Non-pigmented ciliary epithelial cell (primary cell): ENCODE measurements around the gene RASGRP2.

Experiments used
- DNase-seq: peaks from one replicate; pipeline ENCODE4 v3.0.0-alpha.2; 2010; ENCODE audit warnings: low read depth

Gene RASGRP2

GRCh38 chr11:64694821-64695365 lies 49.0 kb downstream of the RASGRP2 start:
- DNase-seq: no peak

DNA sequence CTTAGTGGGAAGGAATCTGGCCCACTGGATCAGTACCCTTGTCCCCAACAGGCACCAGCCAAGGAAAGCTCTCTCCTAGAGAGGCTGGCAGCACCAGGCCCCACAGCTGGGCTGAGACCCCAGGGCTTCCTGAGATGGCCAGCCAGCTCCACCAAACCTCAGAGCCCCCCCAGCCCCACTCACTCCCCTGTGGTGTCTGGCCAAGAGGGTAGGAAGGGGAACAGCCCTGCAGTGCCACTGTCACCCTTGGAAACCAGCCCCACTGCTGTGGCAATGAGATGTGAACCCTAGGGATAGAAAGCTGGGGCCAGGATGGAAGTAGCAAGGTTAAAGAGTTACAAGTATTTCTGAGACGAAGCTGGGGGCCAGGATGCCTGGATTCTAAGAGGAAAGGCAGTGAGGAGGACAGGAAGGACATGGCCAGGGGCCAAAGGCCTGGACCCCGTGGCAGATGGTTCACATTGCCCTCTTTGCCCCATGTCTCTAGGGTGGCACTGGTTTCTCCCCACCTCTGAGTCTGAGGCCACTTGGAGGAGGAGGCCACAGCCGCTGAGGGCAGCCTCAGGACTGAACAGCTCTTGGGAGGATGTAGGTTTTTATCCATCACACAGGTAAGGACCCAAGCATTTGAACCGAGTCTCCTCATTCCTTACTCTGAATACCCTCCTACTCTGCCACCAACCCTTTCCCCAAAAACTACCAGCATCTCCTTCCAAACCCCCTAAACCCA lies 49.8 kb downstream of the RASGRP2 start:
- no peak for DNase-seq

DNA sequence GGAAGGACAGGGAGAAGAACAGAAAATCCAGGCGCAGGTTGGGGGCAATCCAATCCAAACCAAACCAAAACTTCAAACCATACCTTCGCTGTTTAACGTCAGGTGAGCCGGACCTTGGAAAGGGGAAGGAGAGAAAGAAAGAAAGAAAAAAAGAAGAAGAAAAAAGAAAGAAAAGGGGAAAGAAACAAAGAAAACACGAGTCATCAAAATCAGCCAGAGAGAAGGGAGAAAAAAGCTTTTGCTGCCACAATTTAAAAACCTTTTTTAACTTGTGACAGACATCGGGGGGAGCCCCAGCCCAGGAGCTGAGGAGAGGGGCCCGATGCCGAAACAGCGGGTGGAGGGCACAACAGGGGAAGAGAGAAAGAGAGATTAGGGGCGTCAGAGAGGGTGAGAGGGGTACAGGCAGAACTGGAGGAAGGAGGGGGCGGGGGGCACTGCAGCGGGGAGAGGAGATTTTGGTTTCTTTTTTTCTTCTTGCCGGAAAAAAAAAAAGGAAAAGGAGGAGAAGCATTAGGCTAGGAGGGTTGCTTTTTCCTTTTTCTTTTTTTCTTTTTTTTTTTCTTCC lies 51.1 kb downstream of the RASGRP2 start:
- no peak for DNase-seq

- DNase-seq: no peak
Observed at GRCh38 chr11:64691543-64691942, 52.4 kb downstream of the RASGRP2 start.

DNA sequence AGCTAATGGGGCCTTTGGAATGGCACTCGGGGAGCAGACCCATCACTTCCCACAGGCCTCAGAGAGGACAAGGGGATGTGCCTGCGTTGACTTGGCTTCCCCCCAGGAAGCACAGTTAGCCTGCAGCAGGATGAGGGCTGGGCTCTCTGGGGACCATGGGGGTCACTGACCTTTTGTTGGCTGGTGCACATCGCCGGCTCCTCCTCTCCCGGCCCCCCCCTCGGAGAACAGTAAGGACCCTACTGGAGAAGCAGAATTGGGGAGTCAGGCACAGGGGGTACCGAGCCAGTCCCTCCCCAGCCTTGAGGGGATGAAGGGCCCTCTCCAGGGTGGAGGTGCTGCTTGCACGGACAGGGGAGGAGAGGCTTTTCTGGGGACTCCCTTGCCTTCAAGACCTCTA lies 53.7 kb downstream of the RASGRP2 start:
- no peak for DNase-seq

DNA sequence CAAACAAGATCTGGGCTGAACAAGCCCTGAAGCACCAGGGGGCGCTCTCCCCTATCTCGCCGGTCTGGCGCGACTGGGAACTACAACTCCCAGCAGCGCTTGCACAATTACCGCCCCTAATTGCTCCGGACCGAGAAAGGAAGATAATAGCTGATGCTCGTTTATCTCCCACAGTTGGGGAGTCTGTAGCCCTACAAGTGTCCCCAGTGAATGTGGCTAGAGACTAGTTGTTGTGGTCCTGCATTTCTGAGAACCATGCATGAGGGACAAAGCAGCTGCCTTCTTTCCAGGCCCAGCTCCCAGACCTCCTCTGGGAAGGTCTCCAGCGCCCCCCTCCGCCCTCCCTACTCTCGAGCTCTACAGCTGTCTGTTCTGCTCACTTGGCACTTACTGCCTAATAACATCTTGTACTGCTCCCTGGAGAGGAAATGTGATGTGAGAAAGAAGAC lies 55.4 kb downstream of the RASGRP2 start:
- DNase-seq: peak; percentile 27

GRCh38 chr11:64687643-64688533 lies 56.1 kb downstream of the RASGRP2 start:
- no peak for DNase-seq

- no peak for DNase-seq
Observed at GRCh38 chr11:64687204-64687603, 56.7 kb downstream of the RASGRP2 start.

GRCh38 chr11:64686466-64687170 lies 57.3 kb downstream of the RASGRP2 start:
- no peak for DNase-seq

DNA sequence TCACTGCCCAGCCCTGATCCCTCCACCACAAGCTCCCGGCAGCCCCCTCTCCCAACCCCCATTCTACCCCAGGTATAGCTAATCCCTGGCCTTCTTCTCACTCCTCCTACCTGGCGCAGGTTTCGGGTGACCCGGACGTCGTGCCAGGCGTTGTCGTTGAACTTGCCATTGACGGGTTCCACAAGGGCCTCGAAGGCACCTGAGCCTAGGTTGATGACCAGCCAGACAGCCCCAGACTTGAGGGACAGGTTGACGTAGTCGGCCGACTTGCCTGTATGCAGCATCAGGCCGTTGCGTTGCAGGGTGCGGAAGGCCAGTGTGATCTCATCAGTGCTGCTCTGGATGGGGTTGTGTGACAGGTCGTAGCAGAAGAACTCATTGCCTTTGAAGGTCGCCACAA lies 58.4 kb downstream of the RASGRP2 start:
- DNase-seq: no peak

DNA sequence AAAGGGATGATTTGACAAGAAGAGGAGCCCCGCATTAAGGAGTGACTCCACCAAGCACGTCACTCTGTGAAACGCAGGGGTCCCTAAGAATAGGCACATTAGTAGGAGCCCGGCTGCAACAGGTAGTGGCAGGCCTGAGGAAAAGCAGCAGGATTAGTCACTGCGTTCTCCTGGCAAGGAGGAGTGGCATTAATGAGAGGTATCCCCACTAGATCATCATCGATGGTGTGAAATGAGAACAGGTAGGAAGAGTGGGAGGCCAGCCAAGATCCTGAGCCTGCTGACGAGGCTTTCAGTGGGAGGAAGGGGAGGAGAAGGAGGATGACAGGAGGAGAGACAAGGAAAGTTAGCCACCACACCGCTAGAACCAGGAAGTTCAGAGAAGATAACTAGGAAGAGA lies 59.6 kb downstream of the RASGRP2 start:
- DNase-seq: no peak

DNA sequence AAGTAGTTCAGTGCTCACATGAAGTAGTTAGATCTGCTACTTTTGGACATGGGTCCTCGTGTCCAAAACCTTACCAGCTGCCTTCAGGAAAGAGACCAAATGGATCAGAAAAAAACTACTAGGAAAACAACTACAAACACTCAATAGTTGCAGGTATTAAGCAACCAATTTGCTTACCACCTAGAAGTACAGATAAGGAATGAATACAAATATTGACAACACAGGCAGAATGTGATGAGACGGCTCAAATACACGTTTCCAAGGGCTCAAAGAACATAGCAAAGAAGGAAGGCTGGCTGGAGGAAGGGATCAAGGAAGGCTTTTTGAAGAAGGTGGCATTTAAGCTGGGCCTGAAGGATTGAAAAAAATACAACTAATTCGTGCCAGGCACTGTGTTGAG lies 62.8 kb downstream of the RASGRP2 start:
- no peak for DNase-seq

DNA sequence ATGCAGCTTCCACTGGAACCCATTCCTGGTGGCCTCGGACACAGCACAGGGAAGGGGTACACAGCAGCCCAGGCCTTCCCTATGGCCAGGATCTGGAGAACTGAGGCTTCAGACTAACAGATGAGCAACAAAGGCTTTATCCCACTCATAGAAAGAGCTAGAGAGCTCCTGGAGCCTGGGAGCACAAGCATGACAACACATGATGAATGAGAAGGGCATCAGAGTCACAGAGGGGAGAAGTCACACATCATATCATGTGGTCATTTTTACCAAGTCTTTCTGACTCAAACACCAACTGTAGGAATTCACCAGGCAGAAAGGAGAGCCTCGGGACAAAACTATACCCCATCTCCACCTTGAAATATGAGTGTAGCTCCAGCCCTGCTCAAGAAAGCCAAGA lies 64.1 kb downstream of the RASGRP2 start:
- no peak for DNase-seq

GRCh38 chr11:64677441-64678023 lies 66.4 kb downstream of the RASGRP2 start:
- no peak for DNase-seq
